ENCODE results near the gene NBEA. TPM values are rescaled to one million over a fixed set of nuclear protein-coding genes. Genes with fewer than 3 reads are reported as not detected.

NBEA gene
- total and polyA plus RNA-seq, 7 donors = 0.46 to 47.6 (median 38.0) TPM

- DNase-seq = no peak
- no peak overlapping the region for H3K4me3 ChIP-seq
- H3K27ac ChIP-seq = no peak overlapping the region
- no peak for TF ChIP-seq POLR2AphosphoS5 (IDR thresholded peaks at IDR 0.05)
- TF ChIP-seq POLR2A (IDR thresholded peaks at IDR 0.05) = no peak
- TF ChIP-seq EP300 (IDR thresholded peaks at IDR 0.05) = no peak
- TF ChIP-seq, protein P1, sequence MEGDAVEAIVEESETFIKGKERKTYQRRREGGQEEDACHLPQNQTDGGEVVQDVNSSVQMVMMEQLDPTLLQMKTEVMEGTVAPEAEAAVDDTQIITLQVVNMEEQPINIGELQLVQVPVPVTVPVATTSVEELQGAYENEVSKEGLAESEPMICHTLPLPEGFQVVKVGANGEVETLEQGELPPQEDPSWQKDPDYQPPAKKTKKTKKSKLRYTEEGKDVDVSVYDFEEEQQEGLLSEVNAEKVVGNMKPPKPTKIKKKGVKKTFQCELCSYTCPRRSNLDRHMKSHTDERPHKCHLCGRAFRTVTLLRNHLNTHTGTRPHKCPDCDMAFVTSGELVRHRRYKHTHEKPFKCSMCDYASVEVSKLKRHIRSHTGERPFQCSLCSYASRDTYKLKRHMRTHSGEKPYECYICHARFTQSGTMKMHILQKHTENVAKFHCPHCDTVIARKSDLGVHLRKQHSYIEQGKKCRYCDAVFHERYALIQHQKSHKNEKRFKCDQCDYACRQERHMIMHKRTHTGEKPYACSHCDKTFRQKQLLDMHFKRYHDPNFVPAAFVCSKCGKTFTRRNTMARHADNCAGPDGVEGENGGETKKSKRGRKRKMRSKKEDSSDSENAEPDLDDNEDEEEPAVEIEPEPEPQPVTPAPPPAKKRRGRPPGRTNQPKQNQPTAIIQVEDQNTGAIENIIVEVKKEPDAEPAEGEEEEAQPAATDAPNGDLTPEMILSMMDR (IDR thresholded peaks at IDR 0.05) = no peak
- no peaks in the 10 kb centered on the region for H3K4me1 ChIP-seq
- intact Hi-C loops (cut with DNase I) = no loop called here
- no peaks in the 10 kb centered on the region for H3K9me3 ChIP-seq
- no peaks in the 10 kb centered on the region for H3K36me3 ChIP-seq
- no peaks in the 10 kb centered on the region for H3K27me3 ChIP-seq
- WGBS, 2 donors = 95% methylated on average over 10 of the region's 10 CpGs
Observed at GRCh38 chr13:35527451-35527850, 585.4 kb downstream of the NBEA start.

GRCh38 chr13:35530147-35530546 is 588.1 kb downstream of the NBEA start:
- Histone ChIP-seq H3K4me3 (no peak overlapping the region), H3K9me3 (no peaks in the 10 kb centered on the region), H3K27ac (no peak overlapping the region), H3K4me1 (no peaks in the 10 kb centered on the region), H3K27me3 (no peaks in the 10 kb centered on the region), H3K36me3 (no peaks in the 10 kb centered on the region)
- intact Hi-C loops (cut with DNase I) = no loop called here
- TF ChIP-seq, protein P1 (IDR thresholded peaks at IDR 0.05) = no peak
- no peak for TF ChIP-seq EP300 (IDR thresholded peaks at IDR 0.05)
- no peak for TF ChIP-seq POLR2A (IDR thresholded peaks at IDR 0.05)
- no peak for TF ChIP-seq POLR2AphosphoS5 (IDR thresholded peaks at IDR 0.05)
- DNase-seq = no peak
- 81 to 86% methylated on average over 5 of the region's 5 CpGs for WGBS, 2 donors

DNA sequence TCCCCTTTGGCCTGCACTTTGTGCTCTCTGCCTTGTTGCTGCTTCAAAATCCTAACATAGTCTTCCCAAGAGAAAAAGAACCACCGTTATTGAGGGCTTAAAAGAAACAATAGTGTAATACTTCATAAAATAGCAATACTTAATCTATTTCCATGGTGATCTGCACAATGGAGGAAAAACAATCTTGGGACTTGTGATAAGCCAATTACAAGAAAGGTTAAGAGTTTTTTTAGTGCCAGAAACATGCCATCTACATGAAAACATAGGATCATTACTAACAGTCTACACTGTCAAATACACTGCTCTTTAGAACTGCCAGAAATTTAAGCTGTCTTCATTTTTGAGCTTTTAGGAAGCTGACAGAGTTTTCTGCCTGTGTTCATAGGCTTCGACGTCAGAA is 588.5 kb downstream of the NBEA start:
- WGBS, 2 donors = 83 to 92% methylated on average over 3 of the region's 3 CpGs
- Histone ChIP-seq H3K4me1 (no peaks in the 10 kb centered on the region), H3K9me3 (no peaks in the 10 kb centered on the region), H3K4me3 (no peak overlapping the region), H3K27me3 (no peaks in the 10 kb centered on the region), H3K27ac (no peak overlapping the region), H3K36me3 (no peaks in the 10 kb centered on the region)
- TF ChIP-seq POLR2AphosphoS5 (IDR thresholded peaks at IDR 0.05) = no peak
- TF ChIP-seq POLR2A (IDR thresholded peaks at IDR 0.05) = no peak
- no peak for TF ChIP-seq EP300 (IDR thresholded peaks at IDR 0.05)
- TF ChIP-seq, protein P1 (IDR thresholded peaks at IDR 0.05) = no peak
- intact Hi-C loops (cut with DNase I) = no loop called here
- DNase-seq = no peak

GRCh38 chr13:35531526-35531925 is 589.5 kb downstream of the NBEA start:
- DNase-seq = no peak
- Histone ChIP-seq H3K27me3 (no peaks in the 10 kb centered on the region), H3K36me3 (no peaks in the 10 kb centered on the region), H3K9me3 (no peaks in the 10 kb centered on the region), H3K4me1 (no peaks in the 10 kb centered on the region), H3K27ac (no peak overlapping the region), H3K4me3 (no peak overlapping the region)
- WGBS, 2 donors = 93 to 98% methylated on average over 1 of the region's 1 CpG
- intact Hi-C loops (cut with DNase I) = no loop called here
- TF ChIP-seq, protein P1 (IDR thresholded peaks at IDR 0.05) = no peak
- TF ChIP-seq POLR2A (IDR thresholded peaks at IDR 0.05) (no peak), EP300 (IDR thresholded peaks at IDR 0.05) (no peak), POLR2AphosphoS5 (IDR thresholded peaks at IDR 0.05) (no peak)

DNA sequence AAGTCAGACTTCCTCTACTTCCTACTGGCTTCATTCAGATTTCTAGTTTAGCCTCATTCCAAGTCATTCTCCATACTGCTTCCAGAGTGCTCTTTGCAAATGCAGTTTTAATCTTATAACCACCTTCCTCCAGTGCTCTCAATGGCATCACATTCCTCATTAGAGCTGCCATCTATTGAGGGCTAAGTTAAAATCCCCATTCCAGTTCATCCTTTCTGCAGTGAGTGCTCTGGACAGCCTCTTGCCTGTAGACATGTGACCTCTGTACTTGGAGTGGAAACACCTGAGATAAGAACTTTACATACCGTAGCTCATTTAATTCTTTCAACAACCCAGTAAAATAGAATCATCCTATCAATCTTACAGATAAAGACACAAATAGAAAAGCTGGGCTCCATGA is 592.3 kb downstream of the NBEA start:
- H3K9me3 ChIP-seq = no peaks in the 10 kb centered on the region
- H3K4me1 ChIP-seq = no peaks in the 10 kb centered on the region
- TF ChIP-seq POLR2AphosphoS5 (IDR thresholded peaks at IDR 0.05) (no peak), EP300 (IDR thresholded peaks at IDR 0.05) (no peak), POLR2A (IDR thresholded peaks at IDR 0.05) (no peak)
- TF ChIP-seq, protein P1 (IDR thresholded peaks at IDR 0.05) = no peak
- intact Hi-C loops (cut with DNase I) = no loop called here
- H3K4me3 ChIP-seq = no peak overlapping the region
- WGBS, 2 donors = 43 to 72% methylated on average over 1 of the region's 1 CpG
- no peaks in the 10 kb centered on the region for H3K27me3 ChIP-seq
- no peaks in the 10 kb centered on the region for H3K36me3 ChIP-seq
- no peak overlapping the region for H3K27ac ChIP-seq
- no peak for DNase-seq

All from sigmoid colon (tissue), 7 donors.